K562 (cell line): ENCODE measurements around the gene PLD5. TPM values are rescaled to one million over a fixed set of nuclear protein-coding genes. Genes with fewer than 3 reads are reported as not detected.

Experiments used
- ATAC-seq: fragments of 200-7000 bp; cut with Tn5 transposase; 3 replicates; pipeline ENCODE4 v1.9.1; 2020; ENCODE audit warnings: moderate library complexity
- BruUV-seq: library from RNA; stranded (reverse); fragments of 400-500 nt; replicated peaks from 2 replicates; lab custom pipeline; 2021; lab: Mats Ljungman, UMichigan
- CTCF ChIA-PET: fragments of 300-600 bp; formaldehyde crosslinking; extraction: SDS; loops from one replicate; lab custom pipeline; 2021; ENCODE audit warnings: low intra/inter-chr PET ratio; lab: Yijun Ruan, JAX
- POLR2A ChIA-PET: fragments of 300-600, 350-650 bp; sonication (Branson Sonifier 250); formaldehyde crosslinking; extraction: SDS; loops from one replicate; lab custom pipeline; 2021; ENCODE audit warnings: antibody characterized with exemption, inconsistent platforms; lab: Yijun Ruan, JAX
- DNase-seq, 4 experiments: peaks; one replicate each; pipeline versions ENCODE4 v3.0.0 to v3.0.0-alpha.2; 2011 to 2018; ENCODE audit warnings: low spot score in 3 of 4, mixed read lengths in 3 of 4; ENCODE audit errors: extremely low read depth in 1 of 4
- FAIRE-seq: peaks from 2 replicates; lab custom pipeline; 2011; peaks lifted over from hg19 to GRCh38; lab: Jason Lieb, UNC
- H2AFZ ChIP-seq: 2 replicates; pipeline ENCODE4 v1.6.0; 2011; ENCODE audit warnings: low read depth, low read length, control low read depth, inconsistent platforms
- H3K27ac ChIP-seq: fragments of 200-600 bp; 3 replicates; pipeline ENCODE4 v1.8.0; 2011; ENCODE audit warnings: low read depth, mild to moderate bottlenecking, control low read depth, inconsistent platforms, low read length, moderate library complexity, mixed read lengths; ENCODE audit errors: extremely low read depth
- H3K27me3 ChIP-seq, 2 experiments: fragments of 300-600 bp in 1 of 2; 2 replicates in 1 of 2; 3 replicates in 1 of 2; pipeline versions ENCODE4 v1.6.0 to v1.8.0; 2011; ENCODE audit warnings: inconsistent platforms in 2 of 2, low read length in 2 of 2, mild to moderate bottlenecking in 1 of 2, mixed read lengths in 1 of 2, moderate library complexity in 1 of 2; ENCODE audit not compliant: control insufficient read depth in 2 of 2, insufficient read depth in 2 of 2
- H3K36me3 ChIP-seq: fragments of 300-600 bp; 3 replicates; pipeline ENCODE4 v1.8.0; 2011; ENCODE audit warnings: mild to moderate bottlenecking, low read length, inconsistent platforms; ENCODE audit not compliant: control insufficient read depth, insufficient read depth
- H3K4me1 ChIP-seq, 2 experiments: fragments of 200-600 bp in 1 of 2; replicated peaks in 1 of 2; 2 replicates in 1 of 2; 3 replicates in 1 of 2; pipeline versions ENCODE4 v1.5.1 to v1.8.0; 2011; ENCODE audit warnings: inconsistent platforms in 2 of 2, low read length in 2 of 2, mild to moderate bottlenecking in 1 of 2, mixed read lengths in 1 of 2, moderate library complexity in 1 of 2; ENCODE audit not compliant: control insufficient read depth in 2 of 2, insufficient read depth in 2 of 2
- H3K4me2 ChIP-seq: 2 replicates; pipeline ENCODE4 v1.6.1; 2011; ENCODE audit warnings: low read length, control low read depth, inconsistent platforms, mixed read lengths; ENCODE audit not compliant: insufficient read depth
- H3K4me3 ChIP-seq: fragments of 200-600 bp; sonication (generic), shearing (Covaris generic); 2 replicates; pipeline ENCODE4 v1.5.1; 2016; ENCODE audit warnings: control low read depth, inconsistent platforms
- H3K79me2 ChIP-seq: fragments of 200-600 bp; 3 replicates; pipeline ENCODE4 v1.8.0; 2011; ENCODE audit warnings: low read length, inconsistent platforms; ENCODE audit not compliant: control insufficient read depth, insufficient read depth
- H3K9ac ChIP-seq, 2 experiments: 2 replicates each; pipeline versions ENCODE4 v1.6.0 to v1.6.1; 2011; ENCODE audit warnings: low read depth in 2 of 2, low read length in 2 of 2, control low read depth in 1 of 2, inconsistent platforms in 1 of 2, mild to moderate bottlenecking in 1 of 2, mixed read lengths in 1 of 2; ENCODE audit not compliant: insufficient read depth in 1 of 2
- H3K9me1 ChIP-seq: one replicate; pipeline ENCODE4 v1.6.0; 2011; ENCODE audit warnings: inconsistent platforms, mild to moderate bottlenecking, low read length, moderate library complexity; ENCODE audit not compliant: control insufficient read depth, insufficient read depth
- H3K9me3 ChIP-seq: replicated peaks from 2 replicates; pipeline ENCODE4 v1.5.1; 2011; ENCODE audit warnings: low read depth, low read length, inconsistent platforms; ENCODE audit not compliant: control insufficient read depth, insufficient read depth
- H4K20me1 ChIP-seq: replicated peaks from 2 replicates; pipeline ENCODE4 v1.6.1; 2011; ENCODE audit warnings: low read length, inconsistent platforms, mixed read lengths; ENCODE audit not compliant: control insufficient read depth, insufficient read depth
- AFF4 ChIP-seq: sonication (generic); formaldehyde crosslinking; IDR thresholded peaks from 2 replicates; pipeline ENCODE4 v1.8.0; 2023; ENCODE audit warnings: mild to moderate bottlenecking, missing genetic modification reagents
- CBX3 ChIP-seq, 2 experiments: IDR thresholded peaks; 1 replicate in 1 of 2; 2 replicates in 1 of 2; pipeline ENCODE4 v1.6.1; 2012; ENCODE audit warnings: inconsistent platforms in 2 of 2, low read length in 2 of 2, borderline replicate concordance in 1 of 2, control low read depth in 1 of 2
- FOXA1 ChIP-seq: fragments of 450-650 bp; IDR thresholded peaks from 2 replicates; pipeline ENCODE4 v1.6.1; 2016; ENCODE audit warnings: mild to moderate bottlenecking, borderline replicate concordance
- HOXB6 ChIP-seq: fragments of 250-450 bp; sonication (Bioruptor Pico); IDR thresholded peaks from 2 replicates; pipeline ENCODE4 v1.5.1; 2022; ENCODE audit warnings: mild to moderate bottlenecking, borderline replicate concordance
- IRF2 ChIP-seq: sonication (generic); formaldehyde crosslinking; IDR thresholded peaks from 2 replicates; pipeline ENCODE4 v1.8.1; 2022; ENCODE audit warnings: mild to moderate bottlenecking, missing genetic modification reagents
- MTA2 ChIP-seq: fragments of 450-650 bp; IDR thresholded peaks from 2 replicates; pipeline ENCODE4 v1.6.1; 2016; ENCODE audit warnings: low read depth
- TGIF2 ChIP-seq: sonication (generic); formaldehyde crosslinking; IDR thresholded peaks from 2 replicates; pipeline ENCODE4 v1.8.1; 2022; ENCODE audit warnings: mild to moderate bottlenecking, missing genetic modification reagents, moderate library complexity
- XRCC5 ChIP-seq: fragments of 200-400 bp; formaldehyde crosslinking; IDR thresholded peaks from 2 replicates; pipeline ENCODE4 v1.6.1; 2017; ENCODE audit warnings: low read depth, mild to moderate bottlenecking, low read length
- ZNF232 ChIP-seq: sonication (generic); formaldehyde crosslinking; IDR thresholded peaks from 2 replicates; pipeline ENCODE4 v1.8.0; 2022; ENCODE audit warnings: mild to moderate bottlenecking, missing genetic modification reagents
- ZNF318 ChIP-seq, 2 experiments: fragments of 450-650 bp; IDR thresholded peaks; 2 replicates each; pipeline ENCODE4 v1.6.1; 2016; ENCODE audit warnings: mild to moderate bottlenecking in 2 of 2, borderline replicate concordance in 1 of 2, low read depth in 1 of 2, moderate library complexity in 1 of 2
- ZNF354B ChIP-seq: fragments of 250-450 bp; sonication (Bioruptor Pico); IDR thresholded peaks from 2 replicates; pipeline ENCODE4 v1.4.0; 2020
- ZNF589 ChIP-seq: fragments of 200-800 bp; sonication (Bioruptor generic); IDR thresholded peaks from 2 replicates; pipeline ENCODE4 v1.6.1; 2016; ENCODE audit warnings: low read depth, missing genetic modification characterization, missing compliant biosample characterization
- WGBS: fragments of 100-300 bp; shearing (Covaris generic); methylation state at CpG from one replicate; pipeline ENCODE4 v1.1.6; 2016; ENCODE audit warnings: low coverage, mixed read lengths; ENCODE audit not compliant: insufficient coverage; ENCODE audit errors: missing lambda C conversion rate; 5-methylcytosine and 5-hydroxymethylcytosine counted together
- in situ Hi-C: fragments of 300-500 bp; cut with MboI; formaldehyde crosslinking; loops from 4 replicates; pipeline ENCODE4 v1.15.0; 2018; ENCODE audit warnings: inconsistent platforms, mixed read lengths
- intact Hi-C: fragments of 100-400 bp; cut with micrococcal nuclease; formaldehyde crosslinking; loops from 2 replicates; pipeline ENCODE4 v1.14.2; 2022
- polyA plus RNA-seq, 8 experiments: library from polyadenylated mRNA; depleted of rRNA in 4 of 8; stranded (reverse) in 5 of 8; unstranded in 3 of 8; fragments of >200 nt; fragmentation: Nextera tagmentation in 2 of 8; fragmentation: Illumina TruSeq in 1 of 8; extraction: Ambion mirVana in 2 of 8; extraction: Trizol in 1 of 8; gene quantifications; 2 replicates each; pipeline versions ENCODE4 v1.2.1 to v1.2.3, GENCODE V29; 2011 to 2014; ENCODE audit warnings: inconsistent platforms in 1 of 8, missing spikeins in 1 of 8
- total RNA-seq, 7 experiments: library from RNA; depleted of rRNA in 6 of 7; stranded (reverse); fragments of >200 nt in 6 of 7; fragmentation: Illumina TruSeq in 2 of 7; extraction: Trizol in 2 of 7; gene quantifications; 2 replicates each; pipeline versions ENCODE4 v1.2.1 to v1.2.3, GENCODE V29; 2011 to 2021; ENCODE audit warnings: low replicate concordance in 1 of 7

PLD5 gene
- total and polyA plus RNA-seq, 9 of the 15 experiments (the other 6 are each of a cell fraction or from before 2014, with no cell fraction given) = not detected

- no TSS peak for BruUV-seq
- intact Hi-C loops = no loop called here
- TF ChIP-seq MTA2 (no peak), XRCC5 (no peak), TGIF2 (CRISPR knock-in tag) (no peak), ZNF318 (IDR thresholded peaks at IDR 0.05; ENCODE audit: borderline replicate concordance in 1 of 2, low read depth in 1 of 2) (no peak), HOXB6 (no peak), ZNF232 (CRISPR knock-in tag) (no peak), ZNF354B (no peak), ZNF589 (CRISPR knock-in tag) (no peak), CBX3 (IDR thresholded peaks at IDR 0.05; ENCODE audit: borderline replicate concordance in 1 of 2, low read length in 2 of 2) (no peak), FOXA1 (no peak), IRF2 (CRISPR knock-in tag) (no peak), AFF4 (no peak)
These were observed 383.7 kb downstream of the PLD5 start for GRCh38 chr1:242140836-242141235.

More at GRCh38 chr1:242140836-242141235, 383.7 kb downstream of the PLD5 start:
- POLR2A ChIA-PET = no interaction called here
- FAIRE-seq (no peak), ATAC-seq (no peak), DNase-seq (no peak)
- Histone ChIP-seq H3K27me3 (no peaks in the 10 kb centered on the region), H3K9ac (no peak overlapping the region), H3K27ac (no peak overlapping the region), H3K4me3 (no peak overlapping the region), H2AFZ (no peak overlapping the region), H3K79me2 (no peaks in the 10 kb centered on the region), H3K4me2 (no peak overlapping the region), H3K36me3 (no peaks in the 10 kb centered on the region), H3K9me1 (no peaks in the 10 kb centered on the region), H3K9me3 (no peaks in the 10 kb centered on the region), H4K20me1 (no peaks in the 10 kb centered on the region), H3K4me1 (no peaks in the 10 kb centered on the region)
- in situ Hi-C loops = no loop called here
- CTCF ChIA-PET = no interaction called here
- WGBS = 0% methylated on average over 1 of the region's 1 CpG
